Immature natural killer cell (primary cell): ENCODE measurements around the gene CBY2. TPM values are rescaled to one million over a fixed set of nuclear protein-coding genes. Genes with fewer than 3 reads are reported as not detected.
"Not testable (repeated sequence)": the region's sequence is repeated elsewhere in the genome, so short reads cannot be mapped to it uniquely, and the experiment has no call there.

Source experiments
- DNase-seq, 3 donors: peaks; one replicate each; pipeline ENCODE4 v3.0.0; 2022; ENCODE audit warnings: mixed read lengths in 1 of 3
- H3K27ac Mint-ChIP-seq, 6 donors: one replicate each; pipeline ENCODE4 v1.8.0; 2020; ENCODE audit warnings: mixed read lengths in 6 of 6, mild to moderate bottlenecking in 5 of 6, inconsistent platforms in 4 of 6, moderate library complexity in 3 of 6
- H3K27me3 Mint-ChIP-seq, 3 donors: one replicate each; pipeline ENCODE4 v1.8.0; 2020 to 2021; ENCODE audit warnings: low read depth in 3 of 3, mild to moderate bottlenecking in 3 of 3, mixed read lengths in 3 of 3, moderate library complexity in 3 of 3, inconsistent platforms in 1 of 3
- H3K36me3 Mint-ChIP-seq, 3 donors: one replicate each; pipeline ENCODE4 v1.8.0; 2020; ENCODE audit warnings: mixed read lengths in 3 of 3, inconsistent platforms in 2 of 3, mild to moderate bottlenecking in 2 of 3
- H3K4me1 Mint-ChIP-seq, 2 donors: one replicate each; pipeline ENCODE4 v1.8.0; 2020; ENCODE audit warnings: inconsistent platforms in 2 of 2, mild to moderate bottlenecking in 2 of 2, mixed read lengths in 2 of 2, moderate library complexity in 1 of 2
- H3K4me3 Mint-ChIP-seq, 5 donors: one replicate each; pipeline ENCODE4 v1.8.0; 2020; ENCODE audit warnings: mild to moderate bottlenecking in 5 of 5, mixed read lengths in 5 of 5, inconsistent platforms in 3 of 5, moderate library complexity in 3 of 5
- H3K9me3 Mint-ChIP-seq, 6 donors: one replicate each; pipeline ENCODE4 v1.8.0; 2020; ENCODE audit warnings: mild to moderate bottlenecking in 6 of 6, mixed read lengths in 6 of 6, inconsistent platforms in 4 of 6, moderate library complexity in 3 of 6
- polyA plus RNA-seq, 3 donors: library from polyadenylated mRNA; unstranded; fragments of 300-500 nt; fragmentation: Illumina TruSeq; gene quantifications; one replicate each; pipeline ENCODE4 v1.2.3, GENCODE V29; 2021

The CBY2 gene, protein sequence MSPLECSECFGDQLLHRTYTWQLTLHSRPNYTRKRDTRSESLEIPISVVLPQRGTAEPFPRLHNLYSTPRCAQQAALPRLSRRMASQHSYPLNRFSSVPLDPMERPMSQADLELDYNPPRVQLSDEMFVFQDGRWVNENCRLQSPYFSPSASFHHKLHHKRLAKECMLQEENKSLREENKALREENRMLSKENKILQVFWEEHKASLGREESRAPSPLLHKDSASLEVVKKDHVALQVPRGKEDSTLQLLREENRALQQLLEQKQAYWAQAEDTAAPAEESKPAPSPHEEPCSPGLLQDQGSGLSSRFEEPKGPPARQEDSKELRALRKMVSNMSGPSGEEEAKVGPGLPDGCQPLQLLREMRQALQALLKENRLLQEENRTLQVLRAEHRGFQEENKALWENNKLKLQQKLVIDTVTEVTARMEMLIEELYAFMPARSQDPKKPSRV
- polyA plus RNA-seq = not detected

DNA sequence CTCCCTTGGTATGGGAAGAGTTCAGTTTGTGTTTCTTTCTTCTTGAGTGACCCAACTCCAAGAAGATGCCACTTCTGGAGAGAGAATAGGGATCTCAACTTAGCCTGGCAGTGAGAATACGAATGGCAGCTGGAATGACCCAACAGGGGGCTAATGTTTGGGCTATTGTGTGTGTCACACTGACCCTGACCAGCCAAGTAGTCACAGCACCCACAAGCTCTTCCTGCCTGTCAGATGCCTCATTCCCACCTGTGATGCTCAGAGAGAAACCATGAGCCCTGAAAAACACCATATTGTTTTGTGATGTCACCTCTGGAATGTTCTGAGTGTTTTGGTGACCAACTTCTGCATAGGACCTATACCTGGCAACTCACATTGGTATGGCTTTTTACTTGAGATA, at the start of gene CBY2:
TSS of gene CBY2 (plus strand) at position 233 of the 400 bp plus-strand sequence. CDS start at position 304, 71 bp downstream.
- peaks cover 0 to 1% (median 0%) of the 10 kb centered on the region in 3 donors for H3K27me3 Mint-ChIP-seq
- no peak for DNase-seq
- H3K9me3 Mint-ChIP-seq = peaks cover 0 to 4% (median 0%) of the 10 kb centered on the region in 6 donors
- H3K27ac Mint-ChIP-seq = no peak within 1 kb of the TSS
- no peaks in the 10 kb centered on the region for H3K4me1 Mint-ChIP-seq
- H3K36me3 Mint-ChIP-seq = no peaks in the 10 kb centered on the region
- no peak within 1 kb of the TSS for H3K4me3 Mint-ChIP-seq

DNA sequence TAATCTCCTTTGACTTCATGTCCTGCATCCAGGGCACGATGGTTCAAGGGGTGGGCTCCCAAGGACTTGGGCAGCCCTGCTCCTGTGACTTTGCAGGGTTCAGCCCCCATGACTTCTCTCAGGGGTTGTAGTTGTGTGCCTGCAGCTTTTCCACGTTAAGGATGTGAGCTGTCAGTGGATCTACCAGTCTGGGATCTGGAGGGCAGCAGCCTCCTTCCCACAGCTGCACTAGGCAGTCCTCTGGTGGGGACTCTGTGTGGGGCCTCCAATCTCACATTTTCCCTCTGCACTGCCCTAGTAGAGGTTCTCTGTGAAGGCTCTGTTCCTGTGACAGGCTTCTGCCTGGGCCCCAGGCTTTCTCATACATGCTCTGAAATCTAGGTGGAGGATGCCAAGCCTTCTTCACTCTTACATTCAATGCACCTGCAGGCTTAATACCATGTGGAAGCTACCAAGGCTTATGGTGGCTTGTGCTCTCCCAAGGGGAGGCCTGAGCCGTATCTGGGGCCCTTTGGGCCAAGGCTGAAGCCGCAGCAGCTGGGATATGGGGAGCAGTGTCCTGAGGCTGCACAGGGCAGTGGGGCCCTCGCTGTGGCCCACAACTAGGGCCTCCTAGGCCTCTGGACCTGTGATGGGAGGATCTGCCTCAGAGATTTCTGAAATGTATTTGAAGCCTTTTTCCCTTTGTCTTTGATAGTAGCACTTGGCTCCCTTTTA, 47.3 kb upstream of the CBY2 start:
- Mint-ChIP-seq H3K27ac (no peak overlapping the region), H3K4me3 (no peak overlapping the region), H3K9me3 (no peaks in the 10 kb centered on the region), H3K36me3 (no peaks in the 10 kb centered on the region), H3K4me1 (no peaks in the 10 kb centered on the region), H3K27me3 (peaks cover 0 to 5% (median 0%) of the 10 kb centered on the region in 3 donors)
- no peak for DNase-seq

DNA sequence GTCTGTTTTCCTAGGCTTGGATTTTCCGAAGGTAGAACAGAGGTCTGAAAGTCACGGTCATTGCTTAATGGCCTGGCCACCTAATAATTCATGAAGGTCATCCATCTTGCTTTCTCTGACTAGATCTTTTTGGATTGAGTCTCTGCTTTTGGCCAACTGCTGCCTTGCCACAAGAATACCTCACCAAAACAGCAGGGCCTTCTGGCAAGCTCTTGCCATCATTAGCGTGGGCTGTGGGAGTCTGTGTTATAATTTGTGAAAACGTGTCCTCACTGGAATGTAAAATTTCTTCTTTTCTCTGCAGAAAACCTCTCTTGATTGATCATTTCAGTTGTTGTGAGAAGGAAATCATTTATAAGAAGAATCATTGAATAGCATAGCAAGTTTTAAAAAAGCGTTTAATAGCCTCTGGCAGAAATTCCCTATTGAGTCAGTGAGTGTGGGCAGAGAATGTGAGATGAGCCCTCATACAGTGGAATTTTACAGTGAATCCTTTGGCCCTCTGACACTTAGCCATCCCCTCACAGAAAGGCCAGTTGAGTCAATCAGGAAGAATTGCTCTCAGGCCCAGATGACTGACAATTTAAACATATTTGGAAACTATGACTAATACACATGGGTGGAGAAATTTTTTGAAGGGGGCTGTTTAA, 43.4 kb upstream of the CBY2 start:
- Mint-ChIP-seq H3K27me3 (peaks cover 0 to 4% (median 0%) of the 10 kb centered on the region in 3 donors), H3K4me3 (no peak overlapping the region), H3K4me1 (no peaks in the 10 kb centered on the region), H3K36me3 (no peaks in the 10 kb centered on the region), H3K9me3 (peaks cover 0 to 7% (median 0%) of the 10 kb centered on the region in 6 donors), H3K27ac (no peak overlapping the region)
- no peak for DNase-seq

DNA sequence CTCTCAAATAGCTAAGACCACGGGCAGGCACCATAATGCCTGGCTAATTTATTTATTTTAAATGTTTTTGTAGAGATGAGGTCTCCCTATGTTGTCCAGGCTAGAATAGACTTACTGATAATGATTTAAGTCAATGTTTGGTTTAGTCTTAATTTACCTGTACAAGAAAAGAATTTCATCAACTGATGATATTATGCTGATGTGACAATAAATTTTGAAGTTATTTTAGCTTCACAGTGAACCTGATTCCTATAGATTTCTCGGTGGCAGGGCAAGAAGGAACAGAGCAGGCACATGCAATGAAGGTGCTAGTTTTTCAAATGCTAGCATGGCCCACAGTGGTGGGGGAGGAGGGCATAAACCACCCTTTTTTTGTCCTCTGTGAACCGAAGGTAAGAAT, 42.6 kb upstream of the CBY2 start:
- Mint-ChIP-seq H3K27ac (no peak overlapping the region), H3K9me3 (peaks cover 0 to 7% (median 0%) of the 10 kb centered on the region in 6 donors), H3K4me1 (no peaks in the 10 kb centered on the region), H3K36me3 (no peaks in the 10 kb centered on the region), H3K27me3 (peaks cover 0 to 4% (median 0%) of the 10 kb centered on the region in 3 donors), H3K4me3 (no peak overlapping the region)
- DNase-seq = no peak

DNA sequence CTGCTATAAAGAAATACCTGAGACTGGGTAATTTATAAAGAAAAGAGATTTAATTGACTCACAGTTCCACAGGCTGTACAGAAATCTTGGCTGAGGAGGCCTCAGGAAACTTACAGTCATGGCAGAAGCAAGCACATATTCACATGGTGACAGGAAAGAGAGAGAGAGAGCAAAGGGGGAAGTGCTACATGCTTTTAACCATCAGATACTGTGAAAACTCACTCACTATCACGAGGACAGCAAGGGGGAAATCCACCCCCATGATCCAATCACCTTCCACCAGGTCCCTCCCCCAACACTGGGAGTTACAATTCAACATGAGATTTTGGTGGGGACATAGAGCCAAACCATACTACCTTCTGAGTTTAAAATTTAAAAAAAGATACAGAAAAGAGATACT, 41.7 kb upstream of the CBY2 start:
- DNase-seq, H3K27ac Mint-ChIP-seq, H3K9me3 Mint-ChIP-seq, H3K4me3 Mint-ChIP-seq, H3K4me1 Mint-ChIP-seq, H3K36me3 Mint-ChIP-seq, H3K27me3 Mint-ChIP-seq: not testable (repeated sequence)

DNA sequence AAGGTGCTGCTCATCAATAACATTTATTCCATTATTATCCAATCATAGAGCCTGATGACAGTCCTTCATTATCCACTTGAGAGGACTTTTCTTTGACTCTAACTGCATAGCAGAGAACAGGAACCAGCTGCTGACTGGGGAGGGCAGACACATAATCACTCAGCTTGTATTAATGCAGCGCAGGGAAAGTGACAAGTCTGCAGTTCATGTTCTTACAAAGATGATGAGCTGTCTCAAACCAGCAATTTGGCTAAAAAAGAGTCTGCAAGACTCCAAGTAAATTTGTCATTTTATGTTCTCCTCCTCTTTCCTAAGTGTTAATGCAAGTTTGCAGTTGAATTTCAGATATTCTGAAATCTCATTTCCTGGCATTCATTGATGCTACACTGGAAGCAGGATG, 40.0 kb upstream of the CBY2 start:
- H3K4me3 Mint-ChIP-seq = no peak overlapping the region

DNA sequence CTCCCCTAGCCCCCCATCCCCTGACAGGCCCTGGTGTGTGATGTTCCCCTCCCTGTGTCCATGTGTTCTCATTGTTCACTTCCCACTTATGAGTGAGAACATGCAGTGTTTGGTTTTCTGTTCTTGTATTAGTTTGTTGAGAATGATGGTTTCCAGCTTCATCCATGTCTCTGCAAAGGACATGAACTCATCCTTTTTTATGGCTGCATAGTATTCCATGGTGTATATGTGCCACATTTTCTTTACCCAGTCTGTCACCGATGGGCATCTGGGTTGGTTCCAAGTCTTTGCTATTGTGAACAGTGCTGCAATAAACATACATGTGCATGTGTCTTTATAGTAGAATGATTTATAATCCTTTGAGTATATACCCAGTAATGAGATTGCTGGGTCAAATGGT, 39.2 kb upstream of the CBY2 start:
- not testable (repeated sequence) for H3K27me3 Mint-ChIP-seq, H3K9me3 Mint-ChIP-seq, H3K4me3 Mint-ChIP-seq, H3K27ac Mint-ChIP-seq, H3K36me3 Mint-ChIP-seq, DNase-seq, H3K4me1 Mint-ChIP-seq

More for the DNA sequence above, 40.0 kb upstream of the CBY2 start:
- Mint-ChIP-seq H3K36me3 (no peaks in the 10 kb centered on the region), H3K27ac (no peak overlapping the region), H3K4me1 (no peaks in the 10 kb centered on the region), H3K9me3 (peaks cover 0 to 7% (median 0%) of the 10 kb centered on the region in 6 donors), H3K27me3 (peaks cover 0 to 4% (median 3%) of the 10 kb centered on the region in 3 donors)
- no peak for DNase-seq

DNA sequence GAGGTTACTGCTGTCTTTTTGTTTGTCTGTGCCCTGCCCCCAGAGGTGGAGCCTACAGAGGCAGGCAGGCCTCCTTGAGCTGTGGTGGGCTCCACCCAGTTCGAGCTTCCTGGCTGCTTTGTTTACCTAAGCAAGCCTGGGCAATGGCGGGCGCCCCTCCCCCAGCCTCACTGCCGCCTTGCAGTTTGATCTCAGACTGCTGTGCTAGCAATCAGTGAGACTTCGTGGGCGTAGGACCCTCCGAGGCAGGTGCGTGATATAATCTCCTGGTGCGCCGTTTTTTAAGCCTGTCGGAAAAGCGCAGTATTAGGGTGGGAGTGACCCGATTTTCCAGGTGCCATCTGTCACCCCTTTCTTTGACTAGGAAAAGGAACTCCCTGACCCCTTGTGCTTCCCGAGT, 32.5 kb upstream of the CBY2 start:
- H3K27ac Mint-ChIP-seq, H3K9me3 Mint-ChIP-seq, H3K4me3 Mint-ChIP-seq, H3K27me3 Mint-ChIP-seq, H3K4me1 Mint-ChIP-seq, DNase-seq, H3K36me3 Mint-ChIP-seq: not testable (repeated sequence)

DNA sequence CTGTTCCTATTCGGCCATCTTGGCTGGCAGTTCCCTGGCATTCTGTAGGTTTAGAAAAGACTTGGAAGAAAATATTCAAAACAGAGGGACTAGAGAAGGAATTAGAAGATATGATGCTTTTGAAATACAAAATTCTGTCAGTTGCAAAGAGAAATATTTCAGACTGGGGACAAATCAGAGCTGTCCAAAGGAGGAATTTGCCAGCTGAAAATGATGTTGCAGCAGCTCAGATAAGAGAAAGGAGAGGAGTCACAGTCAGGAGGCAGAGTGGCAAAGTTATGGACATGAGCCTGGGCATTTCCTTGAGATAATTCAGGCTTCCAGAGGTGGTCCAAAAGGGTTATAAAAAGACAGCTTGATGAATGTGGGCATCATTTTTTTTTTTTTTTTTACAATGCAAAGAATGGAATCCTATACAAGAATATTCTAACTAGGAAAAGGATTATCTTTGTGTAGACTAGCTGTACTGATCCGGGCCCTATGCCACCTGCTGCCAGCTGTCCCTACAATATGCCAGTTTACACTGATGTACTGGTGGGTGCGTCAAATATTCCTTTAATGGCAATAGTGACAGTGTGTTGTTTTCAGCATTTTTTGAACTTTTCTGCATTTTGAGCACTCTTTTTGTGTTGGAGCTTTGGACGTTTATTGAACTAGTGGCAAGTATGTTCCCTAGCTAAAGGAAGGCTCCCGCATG, 31.8 kb upstream of the CBY2 start:
- no peaks in the 10 kb centered on the region for H3K36me3 Mint-ChIP-seq
- no peaks in the 10 kb centered on the region for H3K9me3 Mint-ChIP-seq
- H3K27me3 Mint-ChIP-seq = peaks cover 0 to 3% (median 0%) of the 10 kb centered on the region in 3 donors
- no peak overlapping the region for H3K4me3 Mint-ChIP-seq
- H3K4me1 Mint-ChIP-seq = no peaks in the 10 kb centered on the region
- DNase-seq = no peak
- H3K27ac Mint-ChIP-seq = no peak overlapping the region

DNA sequence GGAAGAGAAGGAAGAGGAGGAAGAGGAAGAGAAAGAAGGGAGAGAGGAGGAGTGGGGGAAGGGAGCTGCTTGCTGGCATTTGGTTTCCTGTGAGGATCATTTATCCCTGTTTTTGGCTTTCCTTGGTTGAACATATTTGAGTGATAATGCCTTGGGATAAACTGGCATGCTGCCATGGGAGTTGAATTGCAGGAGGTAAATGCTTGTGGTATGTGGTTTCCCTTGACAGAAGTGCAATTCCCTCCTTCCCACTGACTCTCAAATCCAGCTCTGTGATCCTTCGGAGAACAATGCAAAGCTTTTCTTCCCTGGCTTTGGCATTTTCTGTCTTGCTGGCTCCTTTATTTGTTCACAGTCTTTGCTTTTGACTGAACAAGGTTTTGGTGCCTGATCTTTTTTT, 27.2 kb upstream of the CBY2 start:
- Mint-ChIP-seq H3K27ac (no peak overlapping the region), H3K27me3 (peaks cover 0 to 4% (median 1%) of the 10 kb centered on the region in 3 donors), H3K4me3 (no peak overlapping the region), H3K4me1 (no peaks in the 10 kb centered on the region), H3K9me3 (no peaks in the 10 kb centered on the region), H3K36me3 (no peaks in the 10 kb centered on the region)
- DNase-seq = no peak

DNA sequence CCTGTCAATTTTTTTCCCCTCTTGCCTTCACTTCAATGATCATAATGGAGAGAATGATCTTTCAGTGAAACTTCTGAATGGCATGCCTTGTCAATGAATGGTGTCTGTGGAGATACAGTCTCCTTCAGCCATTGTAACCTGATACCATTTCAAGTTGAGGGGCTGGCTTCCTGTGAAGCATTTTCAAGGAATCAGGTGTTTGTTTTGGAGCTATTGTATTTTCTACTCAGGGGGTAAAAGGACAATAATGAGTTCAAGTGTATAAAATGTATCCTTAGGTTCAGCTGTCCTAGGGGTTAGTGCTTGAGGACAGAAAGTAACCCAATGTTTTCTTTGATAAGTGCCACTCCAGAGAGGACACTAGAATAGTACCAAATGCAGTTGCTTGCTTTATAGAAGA, 23.8 kb upstream of the CBY2 start:
- Mint-ChIP-seq H3K9me3 (no peaks in the 10 kb centered on the region), H3K4me3 (no peak overlapping the region), H3K27me3 (peaks cover 1 to 6% (median 4%) of the 10 kb centered on the region in 3 donors), H3K27ac (no peak overlapping the region), H3K36me3 (no peaks in the 10 kb centered on the region), H3K4me1 (no peaks in the 10 kb centered on the region)
- no peak for DNase-seq

DNA sequence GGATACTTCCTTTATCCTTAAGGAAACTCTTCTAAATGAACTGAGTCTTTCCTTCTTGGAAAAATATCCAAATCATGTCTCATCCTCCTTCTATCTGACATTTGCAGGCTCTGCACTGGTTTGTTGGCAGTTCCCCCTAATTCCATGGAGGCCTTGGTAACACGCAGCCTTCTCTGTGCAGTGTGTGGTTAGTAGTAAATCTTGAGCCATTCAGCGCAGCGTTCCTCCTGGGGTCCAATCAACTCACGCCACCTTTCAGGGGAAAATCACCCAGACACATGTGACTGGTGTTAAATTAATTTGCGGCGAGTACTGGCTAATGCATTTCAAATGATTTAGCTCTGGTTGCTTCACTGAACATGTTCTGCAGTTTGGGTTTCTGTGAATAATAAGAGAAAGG, 21.0 kb upstream of the CBY2 start:
- H3K9me3 Mint-ChIP-seq = no peaks in the 10 kb centered on the region

DNA sequence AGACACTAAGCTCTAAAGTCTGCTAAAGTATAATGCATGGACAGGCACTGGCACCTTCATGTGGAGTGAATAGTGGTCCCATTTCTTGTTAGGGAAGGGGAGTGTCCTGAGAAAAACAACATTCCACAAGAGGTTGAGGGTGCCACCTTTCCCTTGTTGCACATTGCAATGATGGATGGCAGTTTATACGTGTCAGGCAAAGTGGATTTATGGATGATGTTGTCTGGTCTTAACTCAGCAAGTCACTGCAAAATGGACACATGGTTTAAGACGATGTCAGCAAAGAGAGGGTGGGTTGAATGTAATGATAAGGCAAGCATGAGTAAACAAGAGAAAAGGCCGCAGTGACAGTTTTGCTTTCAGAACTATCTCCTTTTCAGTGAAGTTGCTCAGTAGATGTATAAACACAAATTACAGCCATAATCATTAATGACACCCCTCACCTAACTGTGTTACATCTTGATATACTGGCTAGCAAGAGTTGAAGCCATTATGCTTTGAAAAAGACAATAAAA, 19.6 kb upstream of the CBY2 start:
- Mint-ChIP-seq H3K4me1 (no peaks in the 10 kb centered on the region), H3K36me3 (no peaks in the 10 kb centered on the region), H3K27ac (no peak overlapping the region), H3K9me3 (no peaks in the 10 kb centered on the region), H3K4me3 (no peak overlapping the region), H3K27me3 (peaks cover 0 to 6% (median 6%) of the 10 kb centered on the region in 3 donors)
- DNase-seq = no peak

More for the DNA sequence above, 21.0 kb upstream of the CBY2 start:
- H3K27ac Mint-ChIP-seq = no peak overlapping the region
- no peaks in the 10 kb centered on the region for H3K4me1 Mint-ChIP-seq
- no peak overlapping the region for H3K4me3 Mint-ChIP-seq
- DNase-seq = no peak
- peaks cover 1 to 6% (median 6%) of the 10 kb centered on the region in 3 donors for H3K27me3 Mint-ChIP-seq
- H3K36me3 Mint-ChIP-seq = no peaks in the 10 kb centered on the region
